ENCODE results near the gene ARHGEF2.
"Not testable (repeated sequence)": the region's sequence is repeated elsewhere in the genome, so short reads cannot be mapped to it uniquely, and the experiment has no call there.

The ARHGEF2 gene

GRCh38 chr1:155940993-155941844 lies 37.1 kb downstream of the ARHGEF2 start, which contains the start of gene RXFP4:
RXFP4 (plus strand) TSS chr1:155941638; CDS start chr1:155941710, 72 bp downstream.
- no peak for DNase-seq

GRCh38 chr1:155940482-155940992 lies 37.8 kb downstream of the ARHGEF2 start:
- DNase-seq: no peak

- DNase-seq: peak; percentile 40 to 71
These were observed 40.1 kb downstream of the ARHGEF2 start for GRCh38 chr1:155938220-155938627.

GRCh38 chr1:155934936-155935590 lies 43.3 kb downstream of the ARHGEF2 start:
- DNase-seq: no peak

GRCh38 chr1:155934097-155934935 lies 44.0 kb downstream of the ARHGEF2 start, which contains the start of gene KHDC4:
KHDC4 (minus strand) TSS chr1:155934413; CDS start chr1:155934373, 40 bp downstream.
- DNase-seq: peak; percentile 97 to 98

GRCh38 chr1:155933591-155934096 lies 44.7 kb downstream of the ARHGEF2 start:
- DNase-seq: peak in 1 of 2 donors; percentile 11

- DNase-seq: no peak
These were observed 45.9 kb downstream of the ARHGEF2 start for GRCh38 chr1:155932487-155932886.

- no peak for DNase-seq
These were observed 46.3 kb downstream of the ARHGEF2 start for GRCh38 chr1:155932081-155932480.

- DNase-seq: no peak
These were observed 46.9 kb downstream of the ARHGEF2 start for GRCh38 chr1:155931332-155932038.

- not testable (repeated sequence) for DNase-seq
These were observed 47.6 kb downstream of the ARHGEF2 start for GRCh38 chr1:155930725-155931124.

- DNase-seq: no peak
These were observed 49.3 kb downstream of the ARHGEF2 start for GRCh38 chr1:155929057-155929456.

- no peak for DNase-seq
These were observed 52.8 kb downstream of the ARHGEF2 start for GRCh38 chr1:155925506-155925905.

GRCh38 chr1:155920717-155921116 lies 57.6 kb downstream of the ARHGEF2 start:
- no peak for DNase-seq

GRCh38 chr1:155919801-155920200 lies 58.5 kb downstream of the ARHGEF2 start:
- no peak for DNase-seq

GRCh38 chr1:155918660-155919059 lies 59.7 kb downstream of the ARHGEF2 start:
- DNase-seq: no peak

GRCh38 chr1:155913969-155914757 lies 64.2 kb downstream of the ARHGEF2 start:
- no peak for DNase-seq

- DNase-seq: no peak
These were observed 66.3 kb downstream of the ARHGEF2 start for GRCh38 chr1:155912056-155912536.

GRCh38 chr1:155911156-155912055 lies 66.9 kb downstream of the ARHGEF2 start, which contains the start of gene RIT1:
RIT1 (minus strand) TSS chr1:155911349; CDS start chr1:155910761, 588 bp downstream.
- DNase-seq: peak; percentile 85 to 90

- peak in 1 of 2 donors; percentile 38 for DNase-seq
These were observed 67.7 kb downstream of the ARHGEF2 start for GRCh38 chr1:155910621-155911121.
